ENCODE data around the gene EEF1AKMT2. TPM values are rescaled to one million over a fixed set of nuclear protein-coding genes. Genes with fewer than 3 reads are reported as not detected.
"Not testable (repeated sequence)": the region's sequence is repeated elsewhere in the genome, so short reads cannot be mapped to it uniquely, and the experiment has no call there.

EEF1AKMT2 gene
- total and polyA plus RNA-seq, 4 donors = 9.6 to 21.2 (median 12.9) TPM

DNA sequence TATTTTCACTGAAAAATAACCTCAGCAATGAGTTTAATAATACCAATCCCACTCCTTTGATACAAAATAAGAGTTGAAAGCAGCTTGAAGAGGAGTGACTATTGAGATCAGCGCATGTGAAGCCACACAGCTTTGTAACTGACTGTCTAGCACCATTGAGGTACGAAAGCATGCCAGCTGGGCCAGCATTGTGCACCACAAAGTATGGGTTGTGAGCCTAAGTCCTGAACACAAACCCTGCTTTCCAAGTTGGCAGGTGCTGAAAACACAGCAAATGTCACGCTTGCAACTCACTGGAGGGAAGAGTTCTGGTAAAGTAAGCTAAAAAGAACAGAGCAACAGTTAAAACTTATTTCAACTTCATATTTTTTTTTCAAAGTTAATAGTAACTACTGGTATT is 43.5 kb downstream of the EEF1AKMT2 start:
- no peaks in the 10 kb centered on the region for H3K27me3 ChIP-seq (ENCODE audit: control insufficient read depth in 1 of 2, insufficient read depth in 2 of 2, low read length in 1 of 2)
- intact Hi-C loops (cut with DNase I) = no loop called here
- no peaks in the 10 kb centered on the region for H3K9me3 ChIP-seq (ENCODE audit: control insufficient read depth, low read length)
- no peaks in the 10 kb centered on the region for H3K4me1 ChIP-seq (ENCODE audit: control insufficient read depth in 1 of 2, insufficient read depth in 2 of 2, low read length in 2 of 2)
- WGBS, 2 donors = 81 to 89% methylated on average over 3 of the region's 3 CpGs
- no peak for ATAC-seq (ENCODE audit: low FRiP score)
- no peak for DNase-seq
- H3K4me3 ChIP-seq (ENCODE audit: low read length in 2 of 2) = no peak overlapping the region
- peaks cover 0 to 3% of the 10 kb centered on the region in 2 donors for H3K36me3 ChIP-seq (ENCODE audit: control insufficient read depth in 1 of 2, insufficient read depth in 2 of 2, low read length in 1 of 2)
- no peak overlapping the region for H3K27ac ChIP-seq (ENCODE audit: low read depth in 1 of 2, low read length in 2 of 2)

DNA sequence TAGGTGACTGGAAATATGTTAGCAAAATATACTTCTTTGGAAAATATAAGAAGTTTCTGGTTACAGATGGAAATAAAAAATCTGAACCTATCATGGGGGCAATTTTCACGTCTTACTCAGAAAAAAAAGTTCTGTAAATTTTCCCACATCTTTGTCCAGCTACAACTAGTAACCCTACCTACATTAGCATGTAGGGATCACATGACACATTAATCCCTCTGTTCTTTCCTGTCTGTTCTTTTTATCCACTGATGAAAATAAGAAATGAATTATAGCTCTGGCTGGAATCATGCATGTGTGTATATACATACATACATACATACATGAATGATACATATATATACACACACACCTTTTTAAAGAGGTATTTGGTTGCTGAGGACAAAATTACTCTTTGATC is 43.9 kb downstream of the EEF1AKMT2 start:
- intact Hi-C loops (cut with DNase I) = no loop called here
- Histone ChIP-seq H3K27me3 (ENCODE audit: control insufficient read depth in 1 of 2, insufficient read depth in 2 of 2, low read length in 1 of 2) (no peaks in the 10 kb centered on the region), H3K27ac (ENCODE audit: low read depth in 1 of 2, low read length in 2 of 2) (no peak overlapping the region), H3K9me3 (ENCODE audit: control insufficient read depth, low read length) (no peaks in the 10 kb centered on the region), H3K4me1 (ENCODE audit: control insufficient read depth in 1 of 2, insufficient read depth in 2 of 2, low read length in 2 of 2) (no peaks in the 10 kb centered on the region), H3K4me3 (ENCODE audit: low read length in 2 of 2) (no peak overlapping the region), H3K36me3 (ENCODE audit: control insufficient read depth in 1 of 2, insufficient read depth in 2 of 2, low read length in 1 of 2) (peaks cover 0 to 3% of the 10 kb centered on the region in 2 donors)
- no peak for DNase-seq
- ATAC-seq (ENCODE audit: low FRiP score) = no peak
- 81 to 86% methylated on average over 1 of the region's 1 CpG for WGBS, 2 donors

DNA sequence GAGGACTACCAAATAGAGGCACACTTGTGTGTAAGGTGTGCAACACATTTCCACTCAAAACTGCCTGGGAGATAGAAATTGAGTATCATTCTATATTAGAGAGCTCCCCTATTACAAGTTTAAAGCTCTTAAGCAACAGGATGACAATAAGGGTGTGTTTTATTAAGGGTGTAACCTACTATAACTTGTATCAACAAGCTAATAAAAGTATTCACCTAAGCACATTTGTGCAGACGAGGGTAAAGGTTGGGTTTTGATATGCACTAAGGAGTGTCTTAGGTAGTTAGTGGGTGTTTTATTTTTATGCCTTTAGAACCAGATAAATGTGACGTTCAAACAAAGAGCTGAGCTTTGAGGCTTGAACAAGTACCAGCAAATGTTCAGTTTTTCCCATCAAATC is 44.7 kb downstream of the EEF1AKMT2 start:
- 86 to 92% methylated on average over 2 of the region's 2 CpGs for WGBS, 2 donors
- no peaks in the 10 kb centered on the region for H3K4me1 ChIP-seq (ENCODE audit: control insufficient read depth in 1 of 2, insufficient read depth in 2 of 2, low read length in 2 of 2)
- H3K9me3 ChIP-seq (ENCODE audit: control insufficient read depth, low read length) = no peaks in the 10 kb centered on the region
- intact Hi-C loops (cut with DNase I) = no loop called here
- peaks cover 0 to 3% of the 10 kb centered on the region in 2 donors for H3K36me3 ChIP-seq (ENCODE audit: control insufficient read depth in 1 of 2, insufficient read depth in 2 of 2, low read length in 1 of 2)
- DNase-seq (no peak), ATAC-seq (ENCODE audit: low FRiP score) (no peak)
- H3K27me3 ChIP-seq (ENCODE audit: control insufficient read depth in 1 of 2, insufficient read depth in 2 of 2, low read length in 1 of 2) = no peaks in the 10 kb centered on the region
- H3K4me3 ChIP-seq (ENCODE audit: low read length in 2 of 2) = no peak overlapping the region
- H3K27ac ChIP-seq (ENCODE audit: low read depth in 1 of 2, low read length in 2 of 2) = no peak overlapping the region

DNA sequence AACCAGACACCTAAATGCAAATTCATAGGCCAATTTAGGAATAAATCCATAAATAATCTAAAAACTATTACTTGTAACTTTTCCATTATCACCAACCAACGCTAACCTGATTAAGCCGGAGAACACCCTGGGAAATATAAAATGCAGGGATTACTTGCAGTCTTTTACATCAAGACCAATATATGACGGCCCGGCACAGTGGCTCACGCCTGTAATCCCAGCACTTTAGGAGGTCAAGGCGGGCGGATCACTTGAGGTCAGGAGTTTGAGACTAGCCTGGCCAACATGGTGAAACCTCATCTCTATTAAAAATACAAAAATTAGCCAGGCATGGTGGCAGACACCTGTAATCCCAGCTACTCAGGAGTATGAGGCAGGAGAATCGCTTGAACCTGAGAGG is 45.2 kb downstream of the EEF1AKMT2 start:
- H3K36me3 ChIP-seq (ENCODE audit: control insufficient read depth in 1 of 2, insufficient read depth in 2 of 2, low read length in 1 of 2); H3K9me3 ChIP-seq (ENCODE audit: control insufficient read depth, low read length); H3K4me1 ChIP-seq (ENCODE audit: control insufficient read depth in 1 of 2, insufficient read depth in 2 of 2, low read length in 2 of 2); H3K27ac ChIP-seq (ENCODE audit: low read depth in 1 of 2, low read length in 2 of 2); H3K4me3 ChIP-seq (ENCODE audit: low read length in 2 of 2); H3K27me3 ChIP-seq (ENCODE audit: control insufficient read depth in 1 of 2, insufficient read depth in 2 of 2, low read length in 1 of 2); intact Hi-C loops (cut with DNase I); ATAC-seq (ENCODE audit: low FRiP score); DNase-seq: not testable (repeated sequence)
- 96 to 97% methylated on average over 8 of the region's 8 CpGs for WGBS, 2 donors

DNA sequence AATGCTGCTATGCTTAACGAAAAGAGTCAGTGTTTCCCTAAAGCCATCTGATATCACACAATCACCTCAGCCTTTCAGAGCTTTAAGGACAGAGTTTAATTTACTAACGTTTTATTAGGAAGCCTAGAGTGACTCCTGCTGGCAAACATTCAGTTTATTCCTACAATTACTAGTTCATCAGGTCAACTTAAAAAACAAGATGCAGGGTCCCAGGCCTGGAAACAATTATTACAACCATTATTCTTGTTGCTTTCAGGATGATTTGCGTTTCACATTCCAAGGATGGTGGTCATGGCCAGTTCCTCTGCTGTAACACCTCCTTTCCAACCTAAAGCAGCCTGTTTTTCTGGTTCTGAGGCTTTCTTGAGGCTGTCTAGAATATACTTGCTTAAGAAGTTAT is 46.0 kb downstream of the EEF1AKMT2 start:
- no peak for ATAC-seq (ENCODE audit: low FRiP score)
- 27 to 32% methylated on average over 3 of the region's 3 CpGs for WGBS, 2 donors
- intact Hi-C loops (cut with DNase I) = loop anchor here in 1 of 2 donors (2.0 kb wide), 1 partner anchor 205 kb away; no protein-coding TSS in a partner anchor

DNA sequence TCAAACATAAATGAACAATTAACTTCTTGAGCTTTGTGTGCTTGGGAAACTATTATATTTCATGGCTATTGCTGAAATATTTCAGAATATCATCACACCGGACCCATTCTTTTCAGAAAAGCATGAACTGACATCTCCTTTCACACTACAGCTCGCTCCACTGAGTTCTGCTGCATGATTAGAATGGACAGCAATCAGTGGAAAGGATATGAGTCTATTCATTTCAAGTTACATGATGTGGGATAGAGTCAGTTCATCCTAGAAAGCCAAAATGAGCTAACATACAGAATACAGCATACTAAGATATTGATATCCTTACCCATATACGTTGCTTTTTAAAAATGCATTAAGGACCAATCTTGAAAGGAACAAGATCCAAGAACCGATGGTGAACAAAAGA is 46.4 kb downstream of the EEF1AKMT2 start:
- no peak for ATAC-seq (ENCODE audit: low FRiP score)
- H3K4me1 ChIP-seq (ENCODE audit: control insufficient read depth in 1 of 2, insufficient read depth in 2 of 2, low read length in 2 of 2) = peaks cover 0 to 2% of the 10 kb centered on the region in 2 donors

More for the DNA sequence above, 46.0 kb downstream of the EEF1AKMT2 start:
- peaks cover 0 to 1% of the 10 kb centered on the region in 2 donors for H3K36me3 ChIP-seq (ENCODE audit: control insufficient read depth in 1 of 2, insufficient read depth in 2 of 2, low read length in 1 of 2)
- H3K9me3 ChIP-seq (ENCODE audit: control insufficient read depth, low read length) = no peaks in the 10 kb centered on the region
- H3K4me1 ChIP-seq (ENCODE audit: control insufficient read depth in 1 of 2, insufficient read depth in 2 of 2, low read length in 2 of 2) = peaks cover 0 to under 1% of the 10 kb centered on the region in 2 donors
- no peak for DNase-seq
- H3K27ac ChIP-seq (ENCODE audit: low read depth in 1 of 2, low read length in 2 of 2) = no peak overlapping the region
- no peak overlapping the region for H3K4me3 ChIP-seq (ENCODE audit: low read length in 2 of 2)
- H3K27me3 ChIP-seq (ENCODE audit: control insufficient read depth in 1 of 2, insufficient read depth in 2 of 2, low read length in 1 of 2) = no peaks in the 10 kb centered on the region

DNA sequence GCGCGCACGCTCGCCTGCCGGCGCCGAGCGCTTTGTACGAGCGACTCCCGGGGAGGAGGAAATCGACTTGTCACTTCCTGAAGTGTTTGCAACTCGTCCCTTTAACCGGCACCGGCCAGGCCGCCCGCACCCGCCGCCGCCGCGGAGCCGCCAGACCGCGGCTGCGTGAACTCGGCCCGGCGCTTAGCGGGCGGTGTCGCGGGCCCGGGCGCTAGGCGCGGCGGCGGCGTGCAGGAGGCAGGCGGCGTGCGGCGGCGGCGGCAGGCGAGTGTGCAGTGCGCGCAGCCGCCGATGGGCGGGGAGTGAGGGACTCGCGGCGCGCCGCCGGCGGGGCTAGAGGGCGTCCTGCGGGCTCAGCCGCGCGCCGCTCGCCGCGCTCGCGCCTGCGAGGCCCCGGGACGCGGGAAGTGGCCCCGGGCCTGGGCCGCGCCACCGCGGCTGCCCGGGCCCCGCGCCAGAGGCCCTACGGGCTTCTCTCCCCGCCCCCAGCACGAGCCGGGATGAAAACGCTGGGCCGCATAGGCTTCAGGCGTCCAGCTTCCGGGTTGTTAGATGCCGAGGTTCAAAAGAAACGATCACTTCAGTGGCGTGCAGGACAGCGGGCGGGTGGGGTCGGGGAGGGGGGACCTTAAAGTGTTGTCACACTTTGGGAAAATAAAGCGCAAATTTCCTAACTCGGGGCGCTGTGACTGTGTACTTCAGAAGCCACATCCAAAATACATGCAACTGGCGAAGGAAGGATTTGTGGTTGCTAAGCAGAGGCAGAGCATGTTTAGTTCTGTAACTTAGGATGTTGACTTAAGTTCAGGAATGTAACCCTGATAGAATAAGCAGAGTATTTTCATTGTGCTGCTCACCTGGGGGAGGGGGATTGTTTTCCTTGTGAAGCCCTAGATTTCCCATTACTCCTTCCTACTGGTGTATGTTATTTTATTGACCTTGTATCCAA is 47.3 kb downstream of the EEF1AKMT2 start, which contains the start of gene FAM53B:
Gene FAM53B, minus strand, starts transcription at position 277 of the 949 bp plus-strand sequence. CDS start 37,665 bp downstream, outside the sequence.
- peak within 1 kb of the TSS; percentile 94 to 95 for H3K4me3 ChIP-seq (ENCODE audit: low read length in 2 of 2)
- DNase-seq (peak; percentile 90 to 95), ATAC-seq (ENCODE audit: low FRiP score) (peak; percentile 83)
- H3K4me1 ChIP-seq (ENCODE audit: control insufficient read depth in 1 of 2, insufficient read depth in 2 of 2, low read length in 2 of 2) = peaks cover 0 to 2% of the 10 kb centered on the region in 2 donors
- WGBS, 2 donors = 0% methylated on average over 69 to 100 of the region's 100 CpGs
- H3K36me3 ChIP-seq (ENCODE audit: control insufficient read depth in 1 of 2, insufficient read depth in 2 of 2, low read length in 1 of 2) = peaks cover 0 to 1% of the 10 kb centered on the region in 2 donors
- intact Hi-C loops (cut with DNase I) = loop anchor here (2.0 to 5.0 kb wide), 4 partner anchors 97 to 212 kb away; no protein-coding TSS in a partner anchor
- H3K27ac ChIP-seq (ENCODE audit: low read depth in 1 of 2, low read length in 2 of 2) = peak within 1 kb of the TSS; percentile 51 to 86
- H3K27me3 ChIP-seq (ENCODE audit: control insufficient read depth in 1 of 2, insufficient read depth in 2 of 2, low read length in 1 of 2) = no peaks in the 10 kb centered on the region
- H3K9me3 ChIP-seq (ENCODE audit: control insufficient read depth, low read length) = no peaks in the 10 kb centered on the region

More for the DNA sequence above, 46.4 kb downstream of the EEF1AKMT2 start:
- Histone ChIP-seq H3K27ac (ENCODE audit: low read depth in 1 of 2, low read length in 2 of 2) (no peak overlapping the region), H3K27me3 (ENCODE audit: control insufficient read depth in 1 of 2, insufficient read depth in 2 of 2, low read length in 1 of 2) (no peaks in the 10 kb centered on the region), H3K9me3 (ENCODE audit: control insufficient read depth, low read length) (no peaks in the 10 kb centered on the region), H3K36me3 (ENCODE audit: control insufficient read depth in 1 of 2, insufficient read depth in 2 of 2, low read length in 1 of 2) (peaks cover 0 to 1% of the 10 kb centered on the region in 2 donors), H3K4me3 (ENCODE audit: low read length in 2 of 2) (no peak overlapping the region)
- intact Hi-C loops (cut with DNase I) = loop anchor here in 1 of 2 donors (2.0 kb wide), 1 partner anchor 204 kb away; no protein-coding TSS in a partner anchor
- 55 to 61% methylated on average over 4 of the region's 4 CpGs for WGBS, 2 donors
- no peak for DNase-seq

DNA sequence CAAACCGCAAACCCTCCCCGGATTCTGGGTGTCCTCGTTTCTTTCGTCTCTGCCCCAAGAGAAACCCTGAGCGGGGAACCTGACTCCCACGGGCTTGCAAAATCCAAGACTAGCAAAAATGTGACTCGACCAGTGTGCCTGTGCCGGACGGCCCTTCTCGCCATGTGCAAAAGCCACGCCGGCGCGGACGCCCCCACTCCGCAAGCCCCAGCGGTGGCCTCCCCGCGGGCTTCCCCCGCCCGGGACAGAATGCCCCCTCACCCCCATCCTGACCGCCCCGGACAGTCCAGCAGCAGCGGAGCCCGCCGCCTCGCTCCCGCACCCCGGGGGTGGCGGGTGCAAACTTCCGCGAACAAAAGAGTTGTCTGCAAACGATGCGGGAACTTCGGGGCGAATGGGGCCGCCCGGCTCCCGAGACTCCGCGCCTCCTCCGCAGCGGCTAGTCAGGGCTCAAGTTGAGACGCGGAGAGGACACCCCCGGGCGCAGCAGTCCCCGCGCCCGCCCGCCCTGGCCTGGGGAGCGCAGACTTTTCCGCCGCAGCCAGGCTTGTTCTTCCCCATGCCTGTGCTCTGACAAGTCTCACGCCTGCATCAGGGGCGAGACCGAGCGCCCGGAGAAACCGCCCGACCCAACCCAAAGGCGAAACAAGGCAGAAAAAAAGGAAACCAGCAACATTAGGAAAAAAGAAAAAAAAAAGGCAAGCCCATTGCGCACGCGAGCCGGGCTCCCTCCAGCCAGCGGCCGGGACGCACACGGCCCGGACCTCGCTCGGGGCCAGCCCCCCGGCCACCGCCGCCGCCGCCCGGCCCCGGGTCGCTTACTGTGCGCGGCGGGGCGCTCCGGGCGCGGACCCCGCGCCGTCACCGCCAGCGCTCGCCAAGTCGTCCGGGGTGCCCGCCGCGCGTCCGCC is 48.2 kb downstream of the EEF1AKMT2 start:
- Histone ChIP-seq H3K4me3 (ENCODE audit: low read length in 2 of 2) (peak overlapping the region; percentile 94 to 95), H3K27ac (ENCODE audit: low read depth in 1 of 2, low read length in 2 of 2) (no peak overlapping the region), H3K36me3 (ENCODE audit: control insufficient read depth in 1 of 2, insufficient read depth in 2 of 2, low read length in 1 of 2) (peaks cover 0 to 1% of the 10 kb centered on the region in 2 donors), H3K9me3 (ENCODE audit: control insufficient read depth, low read length) (no peaks in the 10 kb centered on the region), H3K4me1 (ENCODE audit: control insufficient read depth in 1 of 2, insufficient read depth in 2 of 2, low read length in 2 of 2) (peaks cover 0 to 2% of the 10 kb centered on the region in 2 donors), H3K27me3 (ENCODE audit: control insufficient read depth in 1 of 2, insufficient read depth in 2 of 2, low read length in 1 of 2) (no peaks in the 10 kb centered on the region)
- DNase-seq (peak in 1 of 2 donors; percentile 83), ATAC-seq (ENCODE audit: low FRiP score) (peak; percentile 48)
- 0 to 1% methylated on average over 84 to 101 of the region's 101 CpGs for WGBS, 2 donors
- intact Hi-C loops (cut with DNase I) = loop anchor here (2.0 to 5.0 kb wide), 4 partner anchors 96 to 211 kb away; no protein-coding TSS in a partner anchor

Data from aorta (tissue), 5 donors.